HG03108 (cell line): ENCODE results near the gene GPR151.
"Not testable (repeated sequence)": the region's sequence is repeated elsewhere in the genome, so short reads cannot be mapped to it uniquely, and the experiment has no call there.

Experiments used
- ATAC-seq: cut with Tn5 transposase; IDR thresholded peaks from one replicate; pipeline ENCODE4 v1.9.1; 2021; ENCODE audit warnings: moderate library complexity; ENCODE audit not compliant: unreplicated experiment

The GPR151 gene

GRCh38 chr5:146516151-146516475 lies at the start of gene GPR151:
Gene GPR151 (minus strand): TSS chr5:146516190. CDS start chr5:146516113, 77 bp downstream.
- ATAC-seq, result no peak

DNA sequence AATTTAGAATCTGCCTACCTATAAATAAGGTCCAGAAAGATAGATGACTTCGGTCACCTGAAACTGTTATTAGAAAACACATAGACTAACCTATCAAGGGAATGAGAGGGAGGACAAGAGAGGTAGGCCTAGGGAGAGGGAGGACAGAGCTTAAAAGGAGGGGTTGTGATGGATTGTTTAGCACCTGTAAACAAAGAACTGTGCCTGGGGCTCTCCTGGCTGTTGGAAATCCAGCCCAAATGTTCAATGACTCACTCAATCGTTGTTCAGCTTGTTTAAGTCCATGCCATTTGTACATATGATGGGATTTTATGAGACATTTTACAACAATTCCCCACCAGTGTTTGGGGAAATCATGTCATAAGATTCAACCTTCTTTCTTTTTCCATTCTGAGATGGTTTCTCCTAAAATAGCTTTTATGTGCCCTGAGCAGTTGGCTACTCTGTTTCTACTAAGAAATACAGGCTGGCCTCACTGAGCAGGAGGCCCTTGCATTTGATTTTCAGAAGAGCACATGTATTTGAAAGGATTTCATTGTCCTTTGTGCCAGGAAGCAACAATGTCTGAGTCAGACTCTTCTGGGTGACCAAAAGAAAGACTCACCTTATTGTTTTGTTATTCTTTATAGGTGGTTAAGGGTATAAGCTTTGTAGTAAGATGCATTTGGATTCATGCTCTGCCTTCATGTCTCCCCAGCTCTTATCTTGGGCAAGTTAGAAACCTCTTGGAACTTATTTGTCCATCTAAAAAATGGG lies 48.2 kb upstream of the GPR151 start:
- no peak for ATAC-seq

- ATAC-seq, result no peak
Observed at GRCh38 chr5:146562461-146562860, 46.5 kb upstream of the GPR151 start.

DNA sequence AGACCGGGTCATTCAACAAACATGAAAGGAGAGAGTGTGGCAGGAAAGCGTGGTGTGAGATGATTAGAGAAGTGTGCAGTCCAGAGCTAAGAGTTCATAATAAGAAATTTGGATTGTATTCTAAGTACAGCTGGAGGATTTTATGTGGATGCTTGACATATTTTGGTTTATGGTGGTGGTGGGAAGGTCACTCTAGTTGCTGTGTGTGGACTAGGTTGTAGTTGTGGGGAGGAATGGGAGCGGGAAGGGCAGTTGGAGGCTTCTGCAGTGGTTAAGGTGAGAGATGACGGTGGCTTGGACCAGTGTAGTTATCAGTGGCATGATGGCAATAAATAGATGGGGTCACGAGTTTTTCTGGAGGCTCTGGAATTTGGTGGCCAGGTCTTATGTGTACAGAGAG lies 45.7 kb upstream of the GPR151 start:
- ATAC-seq, result no peak

- no peak for ATAC-seq
Observed at GRCh38 chr5:146560205-146560812, 44.3 kb upstream of the GPR151 start.

- ATAC-seq, result not testable (repeated sequence)
Observed at GRCh38 chr5:146556884-146557283, 40.9 kb upstream of the GPR151 start.

DNA sequence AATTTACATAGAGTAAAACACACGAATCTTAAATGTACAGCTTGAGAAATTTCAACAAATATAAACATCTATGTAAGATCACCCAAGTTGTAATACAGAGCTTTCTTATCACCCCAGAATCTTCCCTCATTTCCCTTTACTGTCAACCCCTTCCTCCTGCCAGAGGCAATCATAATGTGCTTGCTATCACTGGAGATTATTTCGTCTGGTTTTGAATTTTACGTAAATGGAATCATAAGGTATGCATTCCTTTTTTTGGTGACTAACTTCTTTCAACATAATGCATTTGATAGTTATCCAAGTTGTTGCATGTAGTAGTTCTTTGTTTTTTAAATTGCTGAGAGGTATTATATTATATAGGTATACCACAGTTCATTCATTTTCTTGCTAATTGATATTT lies 37.5 kb upstream of the GPR151 start:
- no peak for ATAC-seq

- no peak for ATAC-seq
Observed at GRCh38 chr5:146549615-146550014, 33.6 kb upstream of the GPR151 start.

DNA sequence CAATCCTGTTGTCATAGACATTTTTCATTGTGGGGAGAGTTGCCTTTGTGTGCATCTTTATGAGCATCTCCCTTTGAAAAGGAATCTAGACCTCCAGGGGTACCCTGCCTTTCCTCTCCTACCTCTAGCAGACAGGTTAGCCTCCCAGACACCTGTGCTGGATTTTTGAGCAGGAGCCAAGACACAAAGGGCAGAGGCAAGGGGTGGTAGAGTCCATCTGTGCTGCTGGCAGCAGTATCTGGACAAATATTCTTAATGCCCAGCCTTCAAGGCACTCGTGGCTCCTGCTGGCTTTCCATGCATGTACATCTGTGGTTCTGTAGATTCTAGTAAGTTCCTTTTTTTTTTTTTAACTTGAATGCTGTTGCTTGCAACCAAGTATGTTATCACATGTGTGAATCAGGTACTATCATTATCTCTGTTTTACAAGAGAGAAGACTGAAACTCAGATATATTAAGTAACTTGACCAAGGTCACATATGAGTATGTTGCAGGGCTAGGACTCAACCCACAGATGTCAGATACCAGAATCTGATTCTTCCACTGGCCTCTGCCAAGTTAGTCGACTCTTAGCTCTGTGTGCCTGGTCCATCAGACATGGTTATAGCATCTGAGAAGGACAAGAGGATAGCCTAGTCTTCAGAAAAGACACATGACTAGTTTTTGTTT lies 32.9 kb upstream of the GPR151 start:
- peak; percentile 45 for ATAC-seq

DNA sequence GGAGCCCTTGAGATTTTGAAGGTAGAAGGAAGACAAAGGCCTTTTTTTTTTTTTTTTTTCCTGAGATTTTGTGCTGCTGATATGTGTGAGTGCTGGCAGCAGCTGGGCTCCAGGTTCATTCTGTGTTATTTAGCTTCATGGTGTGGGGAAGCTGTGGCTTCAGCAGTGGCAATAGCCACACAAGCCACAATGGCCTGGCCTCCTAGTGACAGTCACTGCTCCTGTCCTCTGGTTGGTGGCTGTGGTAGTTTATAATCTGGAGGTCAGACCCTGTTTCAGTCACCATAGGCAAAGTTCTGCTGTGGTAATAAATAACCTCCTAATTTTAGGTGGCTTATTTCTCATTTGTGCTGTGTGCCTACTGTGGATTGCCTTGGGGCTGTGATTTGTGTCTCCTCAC lies 28.2 kb upstream of the GPR151 start:
- ATAC-seq, result no peak

DNA sequence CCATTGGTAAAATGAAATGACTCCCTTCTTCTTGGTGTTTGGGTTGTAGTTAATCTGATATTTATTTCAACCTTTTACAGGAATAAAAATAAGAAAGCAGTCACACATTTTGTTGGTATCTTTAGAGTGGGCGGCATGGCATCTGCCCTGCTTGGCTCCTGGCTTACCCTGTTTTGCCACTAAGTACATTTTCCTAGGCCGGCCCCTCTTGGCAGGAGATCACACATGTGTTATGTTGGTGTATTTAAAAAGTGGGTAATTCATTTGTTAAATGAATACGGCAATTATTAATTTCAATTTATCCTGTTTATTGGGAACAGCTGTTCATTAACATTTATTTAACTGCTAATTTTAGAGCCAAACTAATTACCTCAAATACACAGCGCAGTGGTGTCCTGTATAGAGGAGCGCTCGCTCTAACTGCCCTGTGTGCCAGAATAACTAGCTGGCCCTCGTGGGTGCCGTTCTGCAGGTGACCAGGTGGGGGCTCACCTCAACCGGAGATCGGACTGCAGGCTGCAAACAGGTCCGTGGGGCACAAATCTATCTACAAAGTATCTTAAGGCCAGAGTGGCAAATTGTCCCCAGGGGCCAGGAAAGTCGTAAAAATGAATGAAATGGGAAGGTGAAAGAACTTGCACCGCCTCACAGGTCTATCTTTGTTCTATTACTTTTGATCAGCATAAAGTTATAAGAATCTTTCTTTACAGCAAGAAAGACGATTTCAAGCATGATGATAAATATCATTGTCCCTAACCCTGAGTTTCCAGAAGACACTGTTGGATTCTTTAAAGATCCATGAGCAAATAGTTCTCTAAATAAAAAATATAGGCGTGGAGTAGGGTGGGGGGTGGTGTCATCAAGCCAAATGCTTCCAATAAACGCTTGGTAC lies 26.2 kb upstream of the GPR151 start:
- ATAC-seq, result peak; percentile 91

- no peak for ATAC-seq
Observed at GRCh38 chr5:146540414-146540813, 24.4 kb upstream of the GPR151 start.

- ATAC-seq, result no peak
Observed at GRCh38 chr5:146539973-146540372, 24.0 kb upstream of the GPR151 start.

- ATAC-seq, result no peak
Observed at GRCh38 chr5:146538432-146538831, 22.4 kb upstream of the GPR151 start.

- no peak for ATAC-seq
Observed at GRCh38 chr5:146533882-146534281, 17.9 kb upstream of the GPR151 start.

GRCh38 chr5:146533260-146533857 lies 17.4 kb upstream of the GPR151 start:
- ATAC-seq, result peak; percentile 90

DNA sequence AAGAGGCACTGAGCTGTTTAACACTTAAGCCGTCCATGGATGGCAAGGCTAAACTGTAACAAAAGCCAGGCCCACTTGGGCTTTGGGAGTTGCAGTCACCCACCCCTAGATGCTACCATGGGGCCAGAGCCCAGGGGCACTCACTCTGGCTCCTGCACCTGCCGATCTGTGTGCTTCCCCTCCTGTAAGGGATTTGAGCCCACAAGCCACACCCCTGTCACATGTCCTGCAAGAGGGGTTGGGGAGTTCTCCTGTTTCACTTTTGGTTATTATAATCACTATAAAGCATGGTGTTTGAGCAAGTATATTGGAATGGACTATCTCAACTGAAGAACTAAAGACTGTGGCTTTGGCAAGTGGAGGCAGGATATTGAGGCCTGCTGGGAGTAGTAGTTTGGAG lies 14.0 kb upstream of the GPR151 start:
- ATAC-seq, result no peak

DNA sequence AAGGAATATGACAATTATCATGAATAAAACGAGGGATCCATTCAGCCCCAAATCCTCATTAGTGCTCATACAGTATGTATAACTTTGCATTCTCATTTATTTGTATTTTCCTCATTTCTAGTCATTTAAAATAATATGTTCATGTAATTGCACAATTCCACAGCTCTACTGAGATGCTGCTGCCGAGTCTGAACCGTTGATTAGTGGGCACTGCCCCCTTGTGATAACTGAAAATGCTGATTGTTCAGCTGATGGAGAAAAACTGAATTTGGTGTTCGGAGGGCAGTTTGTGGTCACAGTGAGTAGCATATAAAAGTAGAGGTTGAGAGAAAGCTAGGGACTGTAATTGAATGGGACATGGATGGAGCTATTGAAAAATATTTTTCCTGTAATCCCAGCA lies 12.2 kb upstream of the GPR151 start:
- ATAC-seq, result no peak

GRCh38 chr5:146527785-146528184 lies 11.8 kb upstream of the GPR151 start:
- no peak for ATAC-seq

DNA sequence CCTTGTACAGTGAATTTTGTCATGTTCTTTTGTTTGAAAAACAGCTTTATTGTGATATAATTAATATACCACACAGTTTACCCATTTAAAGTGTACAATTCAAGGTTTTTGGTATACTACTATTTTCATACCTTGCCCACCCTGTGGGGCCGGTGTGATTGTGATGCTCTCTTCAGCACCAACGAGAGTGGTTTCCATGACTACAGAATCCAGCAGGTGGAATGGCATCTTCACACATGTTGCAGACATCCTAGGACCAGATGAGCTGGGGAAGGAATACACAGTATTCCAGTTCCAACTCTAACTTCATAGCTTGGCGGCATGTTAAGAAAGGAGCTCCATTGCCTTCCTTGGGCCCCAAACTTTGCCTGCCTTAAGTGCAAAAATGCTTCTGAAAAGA lies 7.7 kb upstream of the GPR151 start:
- no peak for ATAC-seq
